ENCODE results near the gene ZSCAN30.

DNA sequence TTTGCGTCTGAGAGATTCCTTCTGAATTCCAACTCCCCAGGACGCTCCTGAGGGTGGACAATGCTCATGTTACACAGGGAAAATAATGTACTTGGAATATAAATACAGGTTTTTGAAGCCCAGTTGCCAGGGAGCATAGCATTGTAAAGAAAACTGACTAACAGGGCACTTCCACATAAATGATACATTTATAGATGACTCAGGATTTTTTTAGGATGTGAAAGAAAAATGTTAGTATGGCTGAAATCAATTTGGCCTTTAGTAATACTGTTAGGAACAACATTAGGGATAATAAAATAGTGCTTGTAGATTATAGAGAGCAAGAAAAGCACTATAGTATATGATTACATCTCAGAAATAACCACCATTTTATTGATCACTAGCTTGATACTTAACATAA, 25.6 kb downstream of the ZSCAN30 start:
- TF ChIP-seq, protein P1, sequence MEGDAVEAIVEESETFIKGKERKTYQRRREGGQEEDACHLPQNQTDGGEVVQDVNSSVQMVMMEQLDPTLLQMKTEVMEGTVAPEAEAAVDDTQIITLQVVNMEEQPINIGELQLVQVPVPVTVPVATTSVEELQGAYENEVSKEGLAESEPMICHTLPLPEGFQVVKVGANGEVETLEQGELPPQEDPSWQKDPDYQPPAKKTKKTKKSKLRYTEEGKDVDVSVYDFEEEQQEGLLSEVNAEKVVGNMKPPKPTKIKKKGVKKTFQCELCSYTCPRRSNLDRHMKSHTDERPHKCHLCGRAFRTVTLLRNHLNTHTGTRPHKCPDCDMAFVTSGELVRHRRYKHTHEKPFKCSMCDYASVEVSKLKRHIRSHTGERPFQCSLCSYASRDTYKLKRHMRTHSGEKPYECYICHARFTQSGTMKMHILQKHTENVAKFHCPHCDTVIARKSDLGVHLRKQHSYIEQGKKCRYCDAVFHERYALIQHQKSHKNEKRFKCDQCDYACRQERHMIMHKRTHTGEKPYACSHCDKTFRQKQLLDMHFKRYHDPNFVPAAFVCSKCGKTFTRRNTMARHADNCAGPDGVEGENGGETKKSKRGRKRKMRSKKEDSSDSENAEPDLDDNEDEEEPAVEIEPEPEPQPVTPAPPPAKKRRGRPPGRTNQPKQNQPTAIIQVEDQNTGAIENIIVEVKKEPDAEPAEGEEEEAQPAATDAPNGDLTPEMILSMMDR (IDR thresholded peaks at IDR 0.05): no peak
- no peak for TF ChIP-seq POLR2AphosphoS5 (IDR thresholded peaks at IDR 0.05)

Data from esophagus muscularis mucosa (tissue), 3 donors.